Measurements from ENCODE around the gene DLAT.
"Not testable (repeated sequence)": the region's sequence is repeated elsewhere in the genome, so short reads cannot be mapped to it uniquely, and the experiment has no call there.

Gene DLAT

GRCh38 chr11:112000703-112001102 lies 24.5 kb upstream of the DLAT start:
- DNase-seq (ENCODE audit: low read depth), result no peak
- no peak overlapping the region for H3K4me3 ChIP-seq (ENCODE audit: low read depth, low read length)
- TF ChIP-seq POLR2A (IDR thresholded peaks at IDR 0.05; ENCODE audit: extremely low read depth, insufficient read length) (no peak), MYC (IDR thresholded peaks at IDR 0.05; ENCODE audit: low read depth, low read length) (no peak), CTCF (IDR thresholded peaks at IDR 0.05; ENCODE audit: low read depth, low read length) (no peak), MAX (IDR thresholded peaks at IDR 0.05; ENCODE audit: low read depth, low read length) (no peak)

- H3K4me3 ChIP-seq (ENCODE audit: low read depth, low read length), result no peak overlapping the region
- no peak for TF ChIP-seq MYC (IDR thresholded peaks at IDR 0.05; ENCODE audit: low read depth, low read length)
- no peak for TF ChIP-seq POLR2A (IDR thresholded peaks at IDR 0.05; ENCODE audit: extremely low read depth, insufficient read length)
- no peak for TF ChIP-seq MAX (IDR thresholded peaks at IDR 0.05; ENCODE audit: low read depth, low read length)
- TF ChIP-seq CTCF (IDR thresholded peaks at IDR 0.05; ENCODE audit: low read depth, low read length), result no peak
- no peak for DNase-seq (ENCODE audit: low read depth)
Observed at GRCh38 chr11:112002491-112003216, 22.6 kb upstream of the DLAT start.

GRCh38 chr11:112004389-112004788 lies 20.8 kb upstream of the DLAT start:
- peak; percentile 53 for DNase-seq (ENCODE audit: low read depth)
- H3K4me3 ChIP-seq (ENCODE audit: low read depth, low read length), result no peak overlapping the region
- TF ChIP-seq CTCF (IDR thresholded peaks at IDR 0.05; ENCODE audit: low read depth, low read length) (peak; percentile 69), MAX (IDR thresholded peaks at IDR 0.05; ENCODE audit: low read depth, low read length) (0 out of 2 replicates have a peak, but pooled peaks have one; percentile 17), POLR2A (IDR thresholded peaks at IDR 0.05; ENCODE audit: extremely low read depth, insufficient read length) (no peak)

GRCh38 chr11:112005422-112006094 lies 19.6 kb upstream of the DLAT start:
- H3K4me3 ChIP-seq (ENCODE audit: low read depth, low read length), result no peak overlapping the region
- TF ChIP-seq CTCF (IDR thresholded peaks at IDR 0.05; ENCODE audit: low read depth, low read length) (no peak), POLR2A (IDR thresholded peaks at IDR 0.05; ENCODE audit: extremely low read depth, insufficient read length) (no peak), MYC (IDR thresholded peaks at IDR 0.05; ENCODE audit: low read depth, low read length) (no peak), MAX (IDR thresholded peaks at IDR 0.05; ENCODE audit: low read depth, low read length) (no peak)
- DNase-seq (ENCODE audit: low read depth), result no peak

- H3K4me3 ChIP-seq (ENCODE audit: low read depth, low read length); DNase-seq (ENCODE audit: low read depth): not testable (repeated sequence)
Observed at GRCh38 chr11:112006095-112006441, 19.1 kb upstream of the DLAT start.

- H3K4me3 ChIP-seq (ENCODE audit: low read depth, low read length); DNase-seq (ENCODE audit: low read depth): not testable (repeated sequence)
Observed at GRCh38 chr11:112011451-112011850, 13.8 kb upstream of the DLAT start.

GRCh38 chr11:112012874-112013273 lies 12.3 kb upstream of the DLAT start:
- TF ChIP-seq MAX (IDR thresholded peaks at IDR 0.05; ENCODE audit: low read depth, low read length), result no peak
- TF ChIP-seq CTCF (IDR thresholded peaks at IDR 0.05; ENCODE audit: low read depth, low read length), result no peak
- no peak for TF ChIP-seq POLR2A (IDR thresholded peaks at IDR 0.05; ENCODE audit: extremely low read depth, insufficient read length)
- TF ChIP-seq MYC (IDR thresholded peaks at IDR 0.05; ENCODE audit: low read depth, low read length), result no peak
- DNase-seq (ENCODE audit: low read depth), result no peak
- no peak overlapping the region for H3K4me3 ChIP-seq (ENCODE audit: low read depth, low read length)
